ENCODE results near the gene CPEB4. TPM values are rescaled to one million over a fixed set of nuclear protein-coding genes. Genes with fewer than 3 reads are reported as not detected.
A peak's percentile ranks its signal among the peaks of the same experiment; 100 is the strongest.

CPEB4 gene
- total and polyA plus RNA-seq, 4 donors = 14.3 to 113 (median 32.1) TPM

DNA sequence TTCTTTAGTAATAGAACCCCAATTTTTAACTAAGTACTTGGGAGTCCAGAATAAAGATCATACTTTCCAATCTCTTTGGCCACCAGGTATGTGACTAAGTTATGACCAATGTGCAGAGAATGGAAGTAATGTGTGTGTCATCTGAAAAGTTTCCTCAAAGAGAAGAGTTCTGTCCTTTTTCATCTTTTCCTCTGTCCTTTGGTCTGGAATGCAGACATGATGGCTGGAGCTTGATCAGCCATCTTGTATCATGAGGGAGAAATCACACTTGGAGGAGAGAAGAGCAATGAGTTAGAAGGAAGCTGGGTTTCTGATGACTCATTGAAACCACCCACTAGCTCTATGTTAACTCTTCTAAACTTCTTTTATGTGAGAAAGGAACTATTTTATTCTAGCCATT lies 5.5 kb upstream of the CPEB4 start:
- TF ChIP-seq FOXA1 (IDR thresholded peaks at IDR 0.05) = no peak
- TF ChIP-seq, protein P1, sequence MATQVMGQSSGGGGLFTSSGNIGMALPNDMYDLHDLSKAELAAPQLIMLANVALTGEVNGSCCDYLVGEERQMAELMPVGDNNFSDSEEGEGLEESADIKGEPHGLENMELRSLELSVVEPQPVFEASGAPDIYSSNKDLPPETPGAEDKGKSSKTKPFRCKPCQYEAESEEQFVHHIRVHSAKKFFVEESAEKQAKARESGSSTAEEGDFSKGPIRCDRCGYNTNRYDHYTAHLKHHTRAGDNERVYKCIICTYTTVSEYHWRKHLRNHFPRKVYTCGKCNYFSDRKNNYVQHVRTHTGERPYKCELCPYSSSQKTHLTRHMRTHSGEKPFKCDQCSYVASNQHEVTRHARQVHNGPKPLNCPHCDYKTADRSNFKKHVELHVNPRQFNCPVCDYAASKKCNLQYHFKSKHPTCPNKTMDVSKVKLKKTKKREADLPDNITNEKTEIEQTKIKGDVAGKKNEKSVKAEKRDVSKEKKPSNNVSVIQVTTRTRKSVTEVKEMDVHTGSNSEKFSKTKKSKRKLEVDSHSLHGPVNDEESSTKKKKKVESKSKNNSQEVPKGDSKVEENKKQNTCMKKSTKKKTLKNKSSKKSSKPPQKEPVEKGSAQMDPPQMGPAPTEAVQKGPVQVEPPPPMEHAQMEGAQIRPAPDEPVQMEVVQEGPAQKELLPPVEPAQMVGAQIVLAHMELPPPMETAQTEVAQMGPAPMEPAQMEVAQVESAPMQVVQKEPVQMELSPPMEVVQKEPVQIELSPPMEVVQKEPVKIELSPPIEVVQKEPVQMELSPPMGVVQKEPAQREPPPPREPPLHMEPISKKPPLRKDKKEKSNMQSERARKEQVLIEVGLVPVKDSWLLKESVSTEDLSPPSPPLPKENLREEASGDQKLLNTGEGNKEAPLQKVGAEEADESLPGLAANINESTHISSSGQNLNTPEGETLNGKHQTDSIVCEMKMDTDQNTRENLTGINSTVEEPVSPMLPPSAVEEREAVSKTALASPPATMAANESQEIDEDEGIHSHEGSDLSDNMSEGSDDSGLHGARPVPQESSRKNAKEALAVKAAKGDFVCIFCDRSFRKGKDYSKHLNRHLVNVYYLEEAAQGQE (IDR thresholded peaks at IDR 0.05) = no peak
- no peak for TF ChIP-seq RXRA (IDR thresholded peaks at IDR 0.05)
- TF ChIP-seq GABPA (IDR thresholded peaks at IDR 0.05 in 1 of 2, conservative IDR thresholded peaks at IDR 0.05 in 1 of 2) = no peak
- no peak for TF ChIP-seq YY1 (IDR thresholded peaks at IDR 0.05)
- no peaks in the 10 kb centered on the region for H3K36me3 ChIP-seq (ENCODE audit: control insufficient read depth in 4 of 4, insufficient read depth in 3 of 4, low read depth in 1 of 4, low read length in 3 of 4)
- no peak for DNase-seq (ENCODE audit: low spot score)
- no peak overlapping the region for H3K4me3 ChIP-seq (ENCODE audit: low read depth in 1 of 3, low read length in 3 of 3)
- H3K27me3 ChIP-seq (ENCODE audit: control insufficient read depth in 4 of 4, insufficient read depth in 4 of 4, low read length in 3 of 4) = no peaks in the 10 kb centered on the region
- peaks cover 4 to 28% (median 20%) of the 10 kb centered on the region in 4 donors for H3K4me1 ChIP-seq (ENCODE audit: control insufficient read depth in 4 of 4, insufficient read depth in 4 of 4, low read length in 3 of 4)
- no peaks in the 10 kb centered on the region for H3K9me3 ChIP-seq (ENCODE audit: control insufficient read depth in 4 of 4, low read length in 3 of 4)
- H3K27ac ChIP-seq (ENCODE audit: low read depth in 1 of 2, low read length in 2 of 2) = no peak overlapping the region
- no peak overlapping the region for H3K9ac ChIP-seq (ENCODE audit: low read depth in 1 of 2, low read length in 2 of 2)

DNA sequence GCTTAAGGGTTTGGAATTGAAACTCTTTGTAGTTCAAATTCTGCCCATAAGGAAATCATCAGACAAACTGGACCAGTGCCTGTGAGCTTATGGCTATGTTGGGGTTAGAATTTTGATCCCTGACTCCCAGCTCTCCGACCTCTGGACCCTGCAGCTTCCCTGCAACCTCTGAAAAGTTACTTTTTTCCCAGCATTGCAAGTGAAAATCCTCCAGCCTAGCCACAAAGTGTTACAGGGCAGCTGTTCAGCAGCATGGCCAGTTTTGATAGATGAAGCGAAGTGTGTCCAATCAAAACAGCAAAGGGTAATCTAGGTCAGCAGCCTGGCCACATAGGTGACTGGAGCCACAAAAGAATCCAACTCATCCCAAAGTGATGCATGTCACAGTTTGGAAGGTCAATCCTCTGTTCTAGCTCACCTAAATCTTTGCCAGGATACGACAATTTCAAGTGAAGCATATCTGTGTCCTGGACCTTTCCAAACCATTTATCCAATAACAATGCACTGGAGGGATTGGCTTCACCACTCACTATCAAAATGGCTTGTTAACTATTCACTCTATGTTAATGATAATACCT lies 4.7 kb upstream of the CPEB4 start:
- 32% methylated on average over 3 of the region's 3 CpGs for WGBS
- TF ChIP-seq FOXA2 (IDR thresholded peaks at IDR 0.05) = no peak
- peak; percentile 92 to 98 for TF ChIP-seq HNF4A (conservative IDR thresholded peaks at IDR 0.05)
- TF ChIP-seq HNF4G (IDR thresholded peaks at IDR 0.05) = peak; percentile 79
- TF ChIP-seq GABPA (IDR thresholded peaks at IDR 0.05 in 1 of 2, conservative IDR thresholded peaks at IDR 0.05 in 1 of 2) = no peak
- TF ChIP-seq, protein P2, sequence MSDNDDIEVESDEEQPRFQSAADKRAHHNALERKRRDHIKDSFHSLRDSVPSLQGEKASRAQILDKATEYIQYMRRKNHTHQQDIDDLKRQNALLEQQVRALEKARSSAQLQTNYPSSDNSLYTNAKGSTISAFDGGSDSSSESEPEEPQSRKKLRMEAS (IDR thresholded peaks at IDR 0.05) = peak; percentile 23
- TF ChIP-seq YY1 (IDR thresholded peaks at IDR 0.05) = peak; percentile 43
- TF ChIP-seq JUND (IDR thresholded peaks at IDR 0.05) = peak in 1 of 2 donors; percentile 21
- peak; percentile 32 for TF ChIP-seq TAF1 (conservative IDR thresholded peaks at IDR 0.05)
- peak; percentile 75 for TF ChIP-seq SP1 (IDR thresholded peaks at IDR 0.05)
- TF ChIP-seq, protein P3, sequence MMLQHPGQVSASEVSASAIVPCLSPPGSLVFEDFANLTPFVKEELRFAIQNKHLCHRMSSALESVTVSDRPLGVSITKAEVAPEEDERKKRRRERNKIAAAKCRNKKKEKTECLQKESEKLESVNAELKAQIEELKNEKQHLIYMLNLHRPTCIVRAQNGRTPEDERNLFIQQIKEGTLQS (IDR thresholded peaks at IDR 0.05) = no peak
- peak; percentile 47 to 66 for TF ChIP-seq RAD21 (IDR thresholded peaks at IDR 0.05)
- TF ChIP-seq EGR1 (IDR thresholded peaks at IDR 0.05; ENCODE audit: low read depth in 2 of 2) = no peak
- TF ChIP-seq NR2F2 (IDR thresholded peaks at IDR 0.05) = peak; percentile 55
- TF ChIP-seq RXRA (IDR thresholded peaks at IDR 0.05) = peak; percentile 84 to 91
- TF ChIP-seq, protein P4, sequence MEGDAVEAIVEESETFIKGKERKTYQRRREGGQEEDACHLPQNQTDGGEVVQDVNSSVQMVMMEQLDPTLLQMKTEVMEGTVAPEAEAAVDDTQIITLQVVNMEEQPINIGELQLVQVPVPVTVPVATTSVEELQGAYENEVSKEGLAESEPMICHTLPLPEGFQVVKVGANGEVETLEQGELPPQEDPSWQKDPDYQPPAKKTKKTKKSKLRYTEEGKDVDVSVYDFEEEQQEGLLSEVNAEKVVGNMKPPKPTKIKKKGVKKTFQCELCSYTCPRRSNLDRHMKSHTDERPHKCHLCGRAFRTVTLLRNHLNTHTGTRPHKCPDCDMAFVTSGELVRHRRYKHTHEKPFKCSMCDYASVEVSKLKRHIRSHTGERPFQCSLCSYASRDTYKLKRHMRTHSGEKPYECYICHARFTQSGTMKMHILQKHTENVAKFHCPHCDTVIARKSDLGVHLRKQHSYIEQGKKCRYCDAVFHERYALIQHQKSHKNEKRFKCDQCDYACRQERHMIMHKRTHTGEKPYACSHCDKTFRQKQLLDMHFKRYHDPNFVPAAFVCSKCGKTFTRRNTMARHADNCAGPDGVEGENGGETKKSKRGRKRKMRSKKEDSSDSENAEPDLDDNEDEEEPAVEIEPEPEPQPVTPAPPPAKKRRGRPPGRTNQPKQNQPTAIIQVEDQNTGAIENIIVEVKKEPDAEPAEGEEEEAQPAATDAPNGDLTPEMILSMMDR (IDR thresholded peaks at IDR 0.05; ENCODE audit: low read depth, low read length, missing input control) = no peak
- Histone ChIP-seq H3K9me3 (ENCODE audit: control insufficient read depth in 4 of 4, low read length in 3 of 4) (no peaks in the 10 kb centered on the region), H3K36me3 (ENCODE audit: control insufficient read depth in 4 of 4, insufficient read depth in 3 of 4, low read depth in 1 of 4, low read length in 3 of 4) (no peaks in the 10 kb centered on the region), H3K4me3 (ENCODE audit: low read depth in 1 of 3, low read length in 3 of 3) (no peak overlapping the region), H3K4me1 (ENCODE audit: control insufficient read depth in 4 of 4, insufficient read depth in 4 of 4, low read length in 3 of 4) (peaks cover 4 to 26% (median 20%) of the 10 kb centered on the region in 4 donors), H3K27ac (ENCODE audit: low read depth in 1 of 2, low read length in 2 of 2) (peak overlapping the region in 1 of 2 donors; percentile 37), H3K27me3 (ENCODE audit: control insufficient read depth in 4 of 4, insufficient read depth in 4 of 4, low read length in 3 of 4) (no peaks in the 10 kb centered on the region), H3K9ac (ENCODE audit: low read depth in 1 of 2, low read length in 2 of 2) (no peak overlapping the region)
- no peak for DNase-seq (ENCODE audit: low spot score)
